ENCODE results near the gene WDR88.
"Not testable (repeated sequence)": the region's sequence is repeated elsewhere in the genome, so short reads cannot be mapped to it uniquely, and the experiment has no call there.

- TF ChIP-seq, protein P1, sequence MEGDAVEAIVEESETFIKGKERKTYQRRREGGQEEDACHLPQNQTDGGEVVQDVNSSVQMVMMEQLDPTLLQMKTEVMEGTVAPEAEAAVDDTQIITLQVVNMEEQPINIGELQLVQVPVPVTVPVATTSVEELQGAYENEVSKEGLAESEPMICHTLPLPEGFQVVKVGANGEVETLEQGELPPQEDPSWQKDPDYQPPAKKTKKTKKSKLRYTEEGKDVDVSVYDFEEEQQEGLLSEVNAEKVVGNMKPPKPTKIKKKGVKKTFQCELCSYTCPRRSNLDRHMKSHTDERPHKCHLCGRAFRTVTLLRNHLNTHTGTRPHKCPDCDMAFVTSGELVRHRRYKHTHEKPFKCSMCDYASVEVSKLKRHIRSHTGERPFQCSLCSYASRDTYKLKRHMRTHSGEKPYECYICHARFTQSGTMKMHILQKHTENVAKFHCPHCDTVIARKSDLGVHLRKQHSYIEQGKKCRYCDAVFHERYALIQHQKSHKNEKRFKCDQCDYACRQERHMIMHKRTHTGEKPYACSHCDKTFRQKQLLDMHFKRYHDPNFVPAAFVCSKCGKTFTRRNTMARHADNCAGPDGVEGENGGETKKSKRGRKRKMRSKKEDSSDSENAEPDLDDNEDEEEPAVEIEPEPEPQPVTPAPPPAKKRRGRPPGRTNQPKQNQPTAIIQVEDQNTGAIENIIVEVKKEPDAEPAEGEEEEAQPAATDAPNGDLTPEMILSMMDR (optimal IDR thresholded peaks at IDR 0.05 in 1 of 3, IDR thresholded peaks at IDR 0.05 in 1 of 3, conservative IDR thresholded peaks at IDR 0.05 in 1 of 3; ENCODE audit: extremely low read depth in 1 of 3, insufficient read depth in 2 of 3, low read length in 3 of 3), result not testable (repeated sequence)
- TF ChIP-seq EZH2 (IDR thresholded peaks at IDR 0.05; ENCODE audit: low read length), result not testable (repeated sequence)
These were observed 20.7 kb downstream of the WDR88 start for GRCh38 chr19:33152625-33153024.

Data from keratinocyte (primary cell).